ENCODE data around the gene TRIM43.
"Not testable (repeated sequence)": the region's sequence is repeated elsewhere in the genome, so short reads cannot be mapped to it uniquely, and the experiment has no call there.

GRCh38 chr2:95592973-95593372, 1.2 kb downstream of the TRIM43 start:
- not testable (repeated sequence) for TF ChIP-seq CTCF (IDR thresholded peaks at IDR 0.05; ENCODE audit: low read length); EZH2 (optimal IDR thresholded peaks at IDR 0.05; ENCODE audit: low read depth, low read length); EZH2phosphoT487 (IDR thresholded peaks at IDR 0.05; ENCODE audit: low read length)

All from MM.1S (cell line).